ENCODE data around the gene HLA-DOA. TPM values are rescaled to one million over a fixed set of nuclear protein-coding genes. Genes with fewer than 3 reads are reported as not detected.

HLA-DOA gene
- total and polyA plus RNA-seq, 10 of the 15 experiments (the other 5 are each of a cell fraction or from before 2014, with no cell fraction given) = 8.8 to 108 (median 58.3) TPM

DNA sequence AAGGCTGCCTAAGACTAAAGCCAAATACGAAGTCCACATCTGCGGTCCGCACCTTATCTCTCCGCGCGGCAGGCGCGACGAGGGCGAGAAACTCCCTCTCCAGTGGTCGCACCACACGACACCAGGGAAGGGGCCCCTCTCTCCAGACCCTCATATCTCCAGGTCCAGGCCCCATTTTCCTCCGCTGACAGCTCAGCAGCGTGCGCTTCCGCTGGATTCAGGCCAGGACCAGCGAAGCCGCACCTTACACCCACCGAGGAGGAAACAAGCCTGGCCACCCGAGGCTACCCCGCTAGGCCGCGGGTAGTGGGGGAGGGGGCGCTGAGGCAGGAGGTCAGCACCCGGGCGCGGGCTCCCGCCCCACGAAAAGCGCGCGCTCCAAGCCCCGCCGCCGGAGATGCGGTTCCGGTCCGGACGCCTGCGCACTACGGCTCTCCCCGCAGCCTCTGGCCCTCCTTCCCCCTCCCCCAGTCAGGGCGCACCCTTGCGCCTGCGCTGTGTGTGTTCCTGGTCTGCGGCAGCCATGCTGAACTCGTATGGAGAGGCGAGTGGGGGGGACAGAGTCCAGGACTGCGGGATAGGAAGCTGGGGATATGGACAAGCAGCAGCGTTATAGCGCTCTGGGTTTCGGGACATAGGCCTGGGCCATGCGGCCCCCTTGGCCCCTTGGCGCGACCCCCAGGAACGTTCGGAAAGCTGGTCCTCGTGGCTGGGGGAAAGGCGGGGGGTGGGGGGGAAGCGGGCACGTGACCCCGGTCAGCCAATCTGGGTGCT lies 41.1 kb downstream of the HLA-DOA start, which contains the start of gene BRD2 (continued):
- TF ChIP-seq, protein P1, sequence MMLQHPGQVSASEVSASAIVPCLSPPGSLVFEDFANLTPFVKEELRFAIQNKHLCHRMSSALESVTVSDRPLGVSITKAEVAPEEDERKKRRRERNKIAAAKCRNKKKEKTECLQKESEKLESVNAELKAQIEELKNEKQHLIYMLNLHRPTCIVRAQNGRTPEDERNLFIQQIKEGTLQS (IDR thresholded peaks at IDR 0.05; ENCODE audit: borderline replicate concordance, extremely low read depth, low read depth, low read length) = peak; percentile 52; the same call in 1 of the 2 replicates
- TF ChIP-seq, protein P2, sequence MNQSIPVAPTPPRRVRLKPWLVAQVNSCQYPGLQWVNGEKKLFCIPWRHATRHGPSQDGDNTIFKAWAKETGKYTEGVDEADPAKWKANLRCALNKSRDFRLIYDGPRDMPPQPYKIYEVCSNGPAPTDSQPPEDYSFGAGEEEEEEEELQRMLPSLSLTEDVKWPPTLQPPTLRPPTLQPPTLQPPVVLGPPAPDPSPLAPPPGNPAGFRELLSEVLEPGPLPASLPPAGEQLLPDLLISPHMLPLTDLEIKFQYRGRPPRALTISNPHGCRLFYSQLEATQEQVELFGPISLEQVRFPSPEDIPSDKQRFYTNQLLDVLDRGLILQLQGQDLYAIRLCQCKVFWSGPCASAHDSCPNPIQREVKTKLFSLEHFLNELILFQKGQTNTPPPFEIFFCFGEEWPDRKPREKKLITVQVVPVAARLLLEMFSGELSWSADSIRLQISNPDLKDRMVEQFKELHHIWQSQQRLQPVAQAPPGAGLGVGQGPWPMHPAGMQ (IDR thresholded peaks at IDR 0.05; ENCODE audit: borderline replicate concordance) = no peak
- no peak for TF ChIP-seq FOXM1 (IDR thresholded peaks at IDR 0.05; ENCODE audit: low read depth, low read length)
- TF ChIP-seq SMC3 (IDR thresholded peaks at IDR 0.05; ENCODE audit: borderline replicate concordance, low read length) = no peak
- 0 out of 2 replicates have a peak, but pooled peaks have one; percentile 48 for TF ChIP-seq NBN (IDR thresholded peaks at IDR 0.05)
- no peak for TF ChIP-seq RAD21 (IDR thresholded peaks at IDR 0.05; ENCODE audit: insufficient read depth, low read depth, low read length)
- no peak; the same call in 1 of the 2 replicates for TF ChIP-seq CREM (IDR thresholded peaks at IDR 0.05; ENCODE audit: low read depth)
- no peak for TF ChIP-seq BRCA1 (IDR thresholded peaks at IDR 0.05; ENCODE audit: low read depth, low read length)
- TF ChIP-seq, protein P3, sequence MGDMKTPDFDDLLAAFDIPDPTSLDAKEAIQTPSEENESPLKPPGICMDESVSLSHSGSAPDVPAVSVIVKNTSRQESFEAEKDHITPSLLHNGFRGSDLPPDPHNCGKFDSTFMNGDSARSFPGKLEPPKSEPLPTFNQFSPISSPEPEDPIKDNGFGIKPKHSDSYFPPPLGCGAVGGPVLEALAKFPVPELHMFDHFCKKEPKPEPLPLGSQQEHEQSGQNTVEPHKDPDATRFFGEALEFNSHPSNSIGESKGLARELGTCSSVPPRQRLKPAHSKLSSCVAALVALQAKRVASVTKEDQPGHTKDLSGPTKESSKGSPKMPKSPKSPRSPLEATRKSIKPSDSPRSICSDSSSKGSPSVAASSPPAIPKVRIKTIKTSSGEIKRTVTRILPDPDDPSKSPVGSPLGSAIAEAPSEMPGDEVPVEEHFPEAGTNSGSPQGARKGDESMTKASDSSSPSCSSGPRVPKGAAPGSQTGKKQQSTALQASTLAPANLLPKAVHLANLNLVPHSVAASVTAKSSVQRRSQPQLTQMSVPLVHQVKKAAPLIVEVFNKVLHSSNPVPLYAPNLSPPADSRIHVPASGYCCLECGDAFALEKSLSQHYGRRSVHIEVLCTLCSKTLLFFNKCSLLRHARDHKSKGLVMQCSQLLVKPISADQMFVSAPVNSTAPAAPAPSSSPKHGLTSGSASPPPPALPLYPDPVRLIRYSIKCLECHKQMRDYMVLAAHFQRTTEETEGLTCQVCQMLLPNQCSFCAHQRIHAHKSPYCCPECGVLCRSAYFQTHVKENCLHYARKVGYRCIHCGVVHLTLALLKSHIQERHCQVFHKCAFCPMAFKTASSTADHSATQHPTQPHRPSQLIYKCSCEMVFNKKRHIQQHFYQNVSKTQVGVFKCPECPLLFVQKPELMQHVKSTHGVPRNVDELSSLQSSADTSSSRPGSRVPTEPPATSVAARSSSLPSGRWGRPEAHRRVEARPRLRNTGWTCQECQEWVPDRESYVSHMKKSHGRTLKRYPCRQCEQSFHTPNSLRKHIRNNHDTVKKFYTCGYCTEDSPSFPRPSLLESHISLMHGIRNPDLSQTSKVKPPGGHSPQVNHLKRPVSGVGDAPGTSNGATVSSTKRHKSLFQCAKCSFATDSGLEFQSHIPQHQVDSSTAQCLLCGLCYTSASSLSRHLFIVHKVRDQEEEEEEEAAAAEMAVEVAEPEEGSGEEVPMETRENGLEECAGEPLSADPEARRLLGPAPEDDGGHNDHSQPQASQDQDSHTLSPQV (IDR thresholded peaks at IDR 0.05) = no peak
- no peak; the same call in 1 of the 2 replicates for TF ChIP-seq EED (IDR thresholded peaks at IDR 0.05; ENCODE audit: low read depth)
- TF ChIP-seq, protein P4, sequence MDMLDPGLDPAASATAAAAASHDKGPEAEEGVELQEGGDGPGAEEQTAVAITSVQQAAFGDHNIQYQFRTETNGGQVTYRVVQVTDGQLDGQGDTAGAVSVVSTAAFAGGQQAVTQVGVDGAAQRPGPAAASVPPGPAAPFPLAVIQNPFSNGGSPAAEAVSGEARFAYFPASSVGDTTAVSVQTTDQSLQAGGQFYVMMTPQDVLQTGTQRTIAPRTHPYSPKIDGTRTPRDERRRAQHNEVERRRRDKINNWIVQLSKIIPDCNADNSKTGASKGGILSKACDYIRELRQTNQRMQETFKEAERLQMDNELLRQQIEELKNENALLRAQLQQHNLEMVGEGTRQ (IDR thresholded peaks at IDR 0.05; ENCODE audit: borderline replicate concordance, low read depth, low read length) = peak; percentile 66
- TF ChIP-seq RELA (IDR thresholded peaks at IDR 0.05; ENCODE audit: borderline replicate concordance, partially characterized antibody) = peak; percentile 22
- peak; percentile 94 for TF ChIP-seq YY1 (IDR thresholded peaks at IDR 0.05; ENCODE audit: low read depth, low read length)
- TF ChIP-seq, protein P5, sequence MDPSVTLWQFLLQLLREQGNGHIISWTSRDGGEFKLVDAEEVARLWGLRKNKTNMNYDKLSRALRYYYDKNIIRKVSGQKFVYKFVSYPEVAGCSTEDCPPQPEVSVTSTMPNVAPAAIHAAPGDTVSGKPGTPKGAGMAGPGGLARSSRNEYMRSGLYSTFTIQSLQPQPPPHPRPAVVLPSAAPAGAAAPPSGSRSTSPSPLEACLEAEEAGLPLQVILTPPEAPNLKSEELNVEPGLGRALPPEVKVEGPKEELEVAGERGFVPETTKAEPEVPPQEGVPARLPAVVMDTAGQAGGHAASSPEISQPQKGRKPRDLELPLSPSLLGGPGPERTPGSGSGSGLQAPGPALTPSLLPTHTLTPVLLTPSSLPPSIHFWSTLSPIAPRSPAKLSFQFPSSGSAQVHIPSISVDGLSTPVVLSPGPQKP (IDR thresholded peaks at IDR 0.05; ENCODE audit: low read depth, low read length) = 0 out of 2 replicates have a peak, but pooled peaks have one; percentile 4
- TF ChIP-seq, protein P6, sequence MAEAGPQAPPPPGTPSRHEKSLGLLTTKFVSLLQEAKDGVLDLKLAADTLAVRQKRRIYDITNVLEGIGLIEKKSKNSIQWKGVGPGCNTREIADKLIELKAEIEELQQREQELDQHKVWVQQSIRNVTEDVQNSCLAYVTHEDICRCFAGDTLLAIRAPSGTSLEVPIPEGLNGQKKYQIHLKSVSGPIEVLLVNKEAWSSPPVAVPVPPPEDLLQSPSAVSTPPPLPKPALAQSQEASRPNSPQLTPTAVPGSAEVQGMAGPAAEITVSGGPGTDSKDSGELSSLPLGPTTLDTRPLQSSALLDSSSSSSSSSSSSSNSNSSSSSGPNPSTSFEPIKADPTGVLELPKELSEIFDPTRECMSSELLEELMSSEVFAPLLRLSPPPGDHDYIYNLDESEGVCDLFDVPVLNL (IDR thresholded peaks at IDR 0.05; ENCODE audit: low read depth, low read length) = 0 out of 2 replicates have a peak, but pooled peaks have one; percentile 38
- TF ChIP-seq, protein P7, sequence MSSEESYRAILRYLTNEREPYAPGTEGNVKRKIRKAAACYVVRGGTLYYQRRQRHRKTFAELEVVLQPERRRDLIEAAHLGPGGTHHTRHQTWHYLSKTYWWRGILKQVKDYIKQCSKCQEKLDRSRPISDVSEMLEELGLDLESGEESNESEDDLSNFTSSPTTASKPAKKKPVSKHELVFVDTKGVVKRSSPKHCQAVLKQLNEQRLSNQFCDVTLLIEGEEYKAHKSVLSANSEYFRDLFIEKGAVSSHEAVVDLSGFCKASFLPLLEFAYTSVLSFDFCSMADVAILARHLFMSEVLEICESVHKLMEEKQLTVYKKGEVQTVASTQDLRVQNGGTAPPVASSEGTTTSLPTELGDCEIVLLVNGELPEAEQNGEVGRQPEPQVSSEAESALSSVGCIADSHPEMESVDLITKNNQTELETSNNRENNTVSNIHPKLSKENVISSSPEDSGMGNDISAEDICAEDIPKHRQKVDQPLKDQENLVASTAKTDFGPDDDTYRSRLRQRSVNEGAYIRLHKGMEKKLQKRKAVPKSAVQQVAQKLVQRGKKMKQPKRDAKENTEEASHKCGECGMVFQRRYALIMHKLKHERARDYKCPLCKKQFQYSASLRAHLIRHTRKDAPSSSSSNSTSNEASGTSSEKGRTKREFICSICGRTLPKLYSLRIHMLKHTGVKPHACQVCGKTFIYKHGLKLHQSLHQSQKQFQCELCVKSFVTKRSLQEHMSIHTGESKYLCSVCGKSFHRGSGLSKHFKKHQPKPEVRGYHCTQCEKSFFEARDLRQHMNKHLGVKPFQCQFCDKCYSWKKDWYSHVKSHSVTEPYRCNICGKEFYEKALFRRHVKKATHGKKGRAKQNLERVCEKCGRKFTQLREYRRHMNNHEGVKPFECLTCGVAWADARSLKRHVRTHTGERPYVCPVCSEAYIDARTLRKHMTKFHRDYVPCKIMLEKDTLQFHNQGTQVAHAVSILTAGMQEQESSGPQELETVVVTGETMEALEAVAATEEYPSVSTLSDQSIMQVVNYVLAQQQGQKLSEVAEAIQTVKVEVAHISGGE (CRISPR knock-in tag; IDR thresholded peaks at IDR 0.05) = no peak
